Vagina (tissue), 2 donors: ENCODE results near the gene SEC62.

Source experiments
- POLR2A ChIP-seq, 2 donors: fragments of 450-650 bp; IDR thresholded peaks; one replicate each; pipeline ENCODE4 v1.6.1; 2017; ENCODE audit warnings: antibody characterized with exemption in 2 of 2, mild to moderate bottlenecking in 2 of 2, moderate library complexity in 2 of 2
- TF ChIP-seq, protein P1 (sequence below), 3 experiments: fragments of 450-650 bp in 2 of 3; fragments of 200-600 bp in 1 of 3; sonication (generic) in 1 of 3; IDR thresholded peaks; one replicate each; pipeline ENCODE4 v1.5.1; 2017 to 2019; ENCODE audit warnings: antibody characterized with exemption in 3 of 3, mild to moderate bottlenecking in 2 of 3, moderate library complexity in 2 of 3

DNA sequence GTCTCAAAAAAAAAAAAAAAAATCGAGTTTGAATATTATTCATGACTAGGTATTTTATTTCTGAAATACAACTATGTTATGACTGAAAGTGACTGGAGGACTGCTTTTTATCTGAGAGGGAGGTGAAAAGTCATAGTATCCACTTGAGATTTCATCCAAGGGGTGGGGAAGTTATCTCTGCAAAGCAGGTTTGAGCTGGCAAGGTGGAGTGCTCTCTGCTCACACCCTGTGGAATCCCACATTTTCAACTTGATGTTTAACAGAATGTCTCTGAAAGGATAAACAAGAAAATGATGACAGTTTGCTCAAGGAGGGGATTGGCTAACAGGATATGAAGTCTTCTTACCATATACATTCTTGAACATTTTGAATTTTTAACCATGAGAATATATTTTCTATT lies 27.3 kb upstream of the SEC62 start:
- no peak for TF ChIP-seq POLR2A (IDR thresholded peaks at IDR 0.05)
- TF ChIP-seq, protein P1, sequence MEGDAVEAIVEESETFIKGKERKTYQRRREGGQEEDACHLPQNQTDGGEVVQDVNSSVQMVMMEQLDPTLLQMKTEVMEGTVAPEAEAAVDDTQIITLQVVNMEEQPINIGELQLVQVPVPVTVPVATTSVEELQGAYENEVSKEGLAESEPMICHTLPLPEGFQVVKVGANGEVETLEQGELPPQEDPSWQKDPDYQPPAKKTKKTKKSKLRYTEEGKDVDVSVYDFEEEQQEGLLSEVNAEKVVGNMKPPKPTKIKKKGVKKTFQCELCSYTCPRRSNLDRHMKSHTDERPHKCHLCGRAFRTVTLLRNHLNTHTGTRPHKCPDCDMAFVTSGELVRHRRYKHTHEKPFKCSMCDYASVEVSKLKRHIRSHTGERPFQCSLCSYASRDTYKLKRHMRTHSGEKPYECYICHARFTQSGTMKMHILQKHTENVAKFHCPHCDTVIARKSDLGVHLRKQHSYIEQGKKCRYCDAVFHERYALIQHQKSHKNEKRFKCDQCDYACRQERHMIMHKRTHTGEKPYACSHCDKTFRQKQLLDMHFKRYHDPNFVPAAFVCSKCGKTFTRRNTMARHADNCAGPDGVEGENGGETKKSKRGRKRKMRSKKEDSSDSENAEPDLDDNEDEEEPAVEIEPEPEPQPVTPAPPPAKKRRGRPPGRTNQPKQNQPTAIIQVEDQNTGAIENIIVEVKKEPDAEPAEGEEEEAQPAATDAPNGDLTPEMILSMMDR (IDR thresholded peaks at IDR 0.05): no peak
